ENCODE measurements around the gene ACSF3.
"Not testable (repeated sequence)": the region's sequence is repeated elsewhere in the genome, so short reads cannot be mapped to it uniquely, and the experiment has no call there.

ACSF3 gene

GRCh38 chr16:89061590-89062380 is 31.9 kb upstream of the ACSF3 start:
- H3K27me3 Mint-ChIP-seq: peaks cover 7 to 31% of the 10 kb centered on the region in 2 donors
- H3K27ac Mint-ChIP-seq: no peak overlapping the region
- no peaks in the 10 kb centered on the region for H3K36me3 Mint-ChIP-seq (ENCODE audit: insufficient read depth)
- ATAC-seq (replicated peaks) (no peak), DNase-seq (no peak)
- no peaks in the 10 kb centered on the region for H3K4me1 Mint-ChIP-seq (ENCODE audit: low read depth in 2 of 2)
- H3K4me3 Mint-ChIP-seq: no peak overlapping the region
- no peaks in the 10 kb centered on the region for H3K9me3 Mint-ChIP-seq

- no peaks in the 10 kb centered on the region for H3K36me3 Mint-ChIP-seq (ENCODE audit: insufficient read depth)
- no peaks in the 10 kb centered on the region for H3K9me3 Mint-ChIP-seq
- peak overlapping the region in 1 of 2 donors; percentile 31 for H3K4me3 Mint-ChIP-seq
- no peaks in the 10 kb centered on the region for H3K4me1 Mint-ChIP-seq (ENCODE audit: low read depth in 2 of 2)
- ATAC-seq (replicated peaks) (no peak), DNase-seq (no peak)
- peaks cover 7 to 24% of the 10 kb centered on the region in 2 donors for H3K27me3 Mint-ChIP-seq
- no peak overlapping the region for H3K27ac Mint-ChIP-seq
Measured at GRCh38 chr16:89062389-89063345, 31.0 kb upstream of the ACSF3 start.

- Mint-ChIP-seq H3K27ac (no peak overlapping the region), H3K4me3 (no peak overlapping the region), H3K9me3 (no peaks in the 10 kb centered on the region), H3K27me3 (peaks cover 7 to 20% of the 10 kb centered on the region in 2 donors), H3K4me1 (ENCODE audit: low read depth in 2 of 2) (no peaks in the 10 kb centered on the region), H3K36me3 (ENCODE audit: insufficient read depth) (no peaks in the 10 kb centered on the region)
- ATAC-seq (replicated peaks) (no peak), DNase-seq (no peak)
Measured at GRCh38 chr16:89063768-89064320, 29.8 kb upstream of the ACSF3 start.

- Mint-ChIP-seq H3K9me3 (no peaks in the 10 kb centered on the region), H3K4me1 (ENCODE audit: low read depth in 2 of 2) (no peaks in the 10 kb centered on the region)
Measured at GRCh38 chr16:89064606-89065457, 28.8 kb upstream of the ACSF3 start.

GRCh38 chr16:89065458-89065822 is 28.2 kb upstream of the ACSF3 start:
- H3K27ac Mint-ChIP-seq: no peak overlapping the region
- no peaks in the 10 kb centered on the region for H3K36me3 Mint-ChIP-seq (ENCODE audit: insufficient read depth)
- H3K27me3 Mint-ChIP-seq: peaks cover 7 to 20% of the 10 kb centered on the region in 2 donors
- no peaks in the 10 kb centered on the region for H3K4me1 Mint-ChIP-seq (ENCODE audit: low read depth in 2 of 2)
- ATAC-seq (replicated peaks): no peak
- no peak overlapping the region for H3K4me3 Mint-ChIP-seq
- H3K9me3 Mint-ChIP-seq: no peaks in the 10 kb centered on the region
- DNase-seq: no peak

More at GRCh38 chr16:89064606-89065457, 28.8 kb upstream of the ACSF3 start:
- H3K36me3 Mint-ChIP-seq (ENCODE audit: insufficient read depth): no peaks in the 10 kb centered on the region
- H3K27ac Mint-ChIP-seq: no peak overlapping the region
- H3K27me3 Mint-ChIP-seq: peaks cover 7 to 20% of the 10 kb centered on the region in 2 donors
- no peak for ATAC-seq (replicated peaks)
- no peak overlapping the region for H3K4me3 Mint-ChIP-seq
- DNase-seq: no peak

GRCh38 chr16:89066721-89067120 is 26.9 kb upstream of the ACSF3 start:
- H3K27me3 Mint-ChIP-seq: peaks cover 7 to 24% of the 10 kb centered on the region in 2 donors

GRCh38 chr16:89067677-89068443 is 25.8 kb upstream of the ACSF3 start:
- Mint-ChIP-seq H3K27me3 (peaks cover 7 to 26% of the 10 kb centered on the region in 2 donors), H3K9me3 (no peaks in the 10 kb centered on the region), H3K27ac (no peak overlapping the region), H3K36me3 (ENCODE audit: insufficient read depth) (peaks cover 3% of the 10 kb centered on the region), H3K4me3 (no peak overlapping the region), H3K4me1 (ENCODE audit: low read depth in 2 of 2) (no peaks in the 10 kb centered on the region)
- no peak for ATAC-seq (replicated peaks)
- no peak for DNase-seq

More at GRCh38 chr16:89066721-89067120, 26.9 kb upstream of the ACSF3 start:
- Mint-ChIP-seq H3K27ac (no peak overlapping the region), H3K9me3 (no peaks in the 10 kb centered on the region), H3K36me3 (ENCODE audit: insufficient read depth) (peaks cover 3% of the 10 kb centered on the region), H3K4me1 (ENCODE audit: low read depth in 2 of 2) (no peaks in the 10 kb centered on the region), H3K4me3 (no peak overlapping the region)
- DNase-seq: no peak
- no peak for ATAC-seq (replicated peaks)

GRCh38 chr16:89068814-89069616 is 24.6 kb upstream of the ACSF3 start:
- peaks cover 7 to 19% of the 10 kb centered on the region in 2 donors for H3K27me3 Mint-ChIP-seq
- not testable (repeated sequence) for H3K4me3 Mint-ChIP-seq; H3K4me1 Mint-ChIP-seq (ENCODE audit: low read depth in 2 of 2); H3K27ac Mint-ChIP-seq; H3K9me3 Mint-ChIP-seq; ATAC-seq (replicated peaks); H3K36me3 Mint-ChIP-seq (ENCODE audit: insufficient read depth); DNase-seq

- H3K27me3 Mint-ChIP-seq: peaks cover 7 to 19% of the 10 kb centered on the region in 2 donors
- DNase-seq (no peak), ATAC-seq (replicated peaks) (no peak)
- H3K4me1 Mint-ChIP-seq (ENCODE audit: low read depth in 2 of 2): no peaks in the 10 kb centered on the region
- H3K9me3 Mint-ChIP-seq: no peaks in the 10 kb centered on the region
- H3K4me3 Mint-ChIP-seq: no peak overlapping the region
- H3K27ac Mint-ChIP-seq: no peak overlapping the region
- peaks cover 3% of the 10 kb centered on the region for H3K36me3 Mint-ChIP-seq (ENCODE audit: insufficient read depth)
Measured at GRCh38 chr16:89069920-89070319, 23.7 kb upstream of the ACSF3 start.

- Mint-ChIP-seq H3K9me3 (no peaks in the 10 kb centered on the region), H3K27ac (no peak overlapping the region), H3K4me3 (no peak overlapping the region), H3K36me3 (ENCODE audit: insufficient read depth) (peaks cover 3% of the 10 kb centered on the region), H3K27me3 (peaks cover 7 to 18% of the 10 kb centered on the region in 2 donors), H3K4me1 (ENCODE audit: low read depth in 2 of 2) (no peaks in the 10 kb centered on the region)
- no peak for ATAC-seq (replicated peaks)
- no peak for DNase-seq
Measured at GRCh38 chr16:89070590-89070989, 23.1 kb upstream of the ACSF3 start.

- Mint-ChIP-seq H3K4me3 (no peak overlapping the region), H3K27ac (no peak overlapping the region), H3K4me1 (ENCODE audit: low read depth in 2 of 2) (peaks cover 0 to 2% of the 10 kb centered on the region in 2 donors), H3K27me3 (peaks cover 0 to 9% of the 10 kb centered on the region in 2 donors), H3K9me3 (no peaks in the 10 kb centered on the region), H3K36me3 (ENCODE audit: insufficient read depth) (peaks cover 3% of the 10 kb centered on the region)
- DNase-seq (no peak), ATAC-seq (replicated peaks) (no peak)
Measured at GRCh38 chr16:89071686-89072547, 21.7 kb upstream of the ACSF3 start.
